Spinal cord (tissue), 10 donors: ENCODE data around the gene HNRNPAB. TPM values are rescaled to one million over a fixed set of nuclear protein-coding genes. Genes with fewer than 3 reads are reported as not detected.

Source experiments
- DNase-seq, 6 donors: peaks; one replicate each; pipeline versions ENCODE4 v3.0.0 to v3.0.0-alpha.2; 2013 to 2015; ENCODE audit warnings: low spot score in 6 of 6, low read depth in 4 of 6
- H3K27ac ChIP-seq: one replicate; pipeline ENCODE4 v1.5.1; 2013; ENCODE audit warnings: low read depth, low read length, control low read depth
- H3K27me3 ChIP-seq: one replicate; pipeline ENCODE4 v1.6.1; 2013; ENCODE audit warnings: low read length; ENCODE audit not compliant: control insufficient read depth, insufficient read depth
- H3K36me3 ChIP-seq: one replicate; pipeline ENCODE4 v1.6.1; 2013; ENCODE audit warnings: low read length; ENCODE audit not compliant: control insufficient read depth, insufficient read depth
- H3K4me1 ChIP-seq: one replicate; pipeline ENCODE4 v1.6.1; 2013; ENCODE audit warnings: low read length; ENCODE audit not compliant: control insufficient read depth, insufficient read depth
- H3K4me3 ChIP-seq: one replicate; pipeline ENCODE4 v1.5.1; 2013; ENCODE audit warnings: low read depth, low read length, control low read depth
- H3K9me3 ChIP-seq: one replicate; pipeline ENCODE4 v1.6.1; 2013; ENCODE audit warnings: low read length; ENCODE audit not compliant: control insufficient read depth, insufficient read depth
- WGBS: methylation state at CpG from one replicate; pipeline ENCODE4 v1.1.5; 2013; ENCODE audit warnings: missing lambda C conversion rate; ENCODE audit not compliant: insufficient coverage; 5-methylcytosine and 5-hydroxymethylcytosine counted together
- polyA plus RNA-seq, 2 donors: library from polyadenylated mRNA; unstranded; fragments of 120-200 nt; gene quantifications; one replicate each; pipeline ENCODE4 v1.2.1, GENCODE V29; 2013; ENCODE audit not compliant: insufficient read length in 2 of 2
- total RNA-seq, 2 donors: library from RNA; depleted of rRNA in 1 of 2; stranded (reverse); fragments of 120-200 nt in 1 of 2; fragments of >200 nt in 1 of 2; gene quantifications; one replicate each; pipeline versions ENCODE4 v1.2.3 to v1.2.4, GENCODE V29; 2013 to 2014
- donor health status: healthy.

The HNRNPAB gene
- total and polyA plus RNA-seq, 4 donors = 30.8 to 128 (median 86.0) TPM

- Histone ChIP-seq H3K4me3 (no peak overlapping the region), H3K4me1 (peaks cover 14% of the 10 kb centered on the region), H3K36me3 (peaks cover 80% of the 10 kb centered on the region), H3K27me3 (no peaks in the 10 kb centered on the region), H3K9me3 (no peaks in the 10 kb centered on the region), H3K27ac (no peak overlapping the region)
- DNase-seq = no peak
- 92% methylated on average over 8 of the region's 8 CpGs for WGBS
Observed at GRCh38 chr5:178209334-178210072, 5.2 kb downstream of the HNRNPAB start.

GRCh38 chr5:178210073-178210535 lies 5.8 kb downstream of the HNRNPAB start:
- H3K27me3 ChIP-seq = no peaks in the 10 kb centered on the region
- no peak overlapping the region for H3K4me3 ChIP-seq
- H3K27ac ChIP-seq = no peak overlapping the region
- 96% methylated on average over 18 of the region's 18 CpGs for WGBS
- DNase-seq = no peak
- H3K4me1 ChIP-seq = peaks cover 14% of the 10 kb centered on the region
- no peaks in the 10 kb centered on the region for H3K9me3 ChIP-seq
- H3K36me3 ChIP-seq = peaks cover 86% of the 10 kb centered on the region

GRCh38 chr5:178210686-178211085 lies 6.4 kb downstream of the HNRNPAB start:
- H3K9me3 ChIP-seq = no peaks in the 10 kb centered on the region
- H3K27ac ChIP-seq = no peak overlapping the region
- WGBS = no CpG with 5 or more reads among the region's 5 CpGs
- no peak overlapping the region for H3K4me3 ChIP-seq
- peaks cover 92% of the 10 kb centered on the region for H3K36me3 ChIP-seq
- H3K4me1 ChIP-seq = peaks cover 14% of the 10 kb centered on the region
- H3K27me3 ChIP-seq = no peaks in the 10 kb centered on the region
- DNase-seq = no peak

GRCh38 chr5:178211095-178212048 lies 7.0 kb downstream of the HNRNPAB start:
- H3K9me3 ChIP-seq = no peaks in the 10 kb centered on the region
- peaks cover 8% of the 10 kb centered on the region for H3K4me1 ChIP-seq
- H3K27ac ChIP-seq = no peak overlapping the region
- no peaks in the 10 kb centered on the region for H3K27me3 ChIP-seq
- H3K36me3 ChIP-seq = peaks cover 94% of the 10 kb centered on the region
- H3K4me3 ChIP-seq = no peak overlapping the region
- DNase-seq = no peak
- 82% methylated on average over 7 of the region's 8 CpGs for WGBS

GRCh38 chr5:178212241-178213002 lies 8.1 kb downstream of the HNRNPAB start:
- Histone ChIP-seq H3K4me3 (no peak overlapping the region), H3K4me1 (no peaks in the 10 kb centered on the region), H3K27ac (no peak overlapping the region), H3K9me3 (no peaks in the 10 kb centered on the region), H3K36me3 (peaks cover 94% of the 10 kb centered on the region), H3K27me3 (no peaks in the 10 kb centered on the region)
- WGBS = 100% methylated on average over 1 of the region's 3 CpGs
- no peak for DNase-seq

- H3K4me3 ChIP-seq = no peak overlapping the region
- no peaks in the 10 kb centered on the region for H3K27me3 ChIP-seq
- H3K9me3 ChIP-seq = no peaks in the 10 kb centered on the region
- no peak overlapping the region for H3K27ac ChIP-seq
- 80% methylated on average over 2 of the region's 4 CpGs for WGBS
- H3K36me3 ChIP-seq = peaks cover 93% of the 10 kb centered on the region
- no peak for DNase-seq
- no peaks in the 10 kb centered on the region for H3K4me1 ChIP-seq
Observed at GRCh38 chr5:178213003-178213461, 8.7 kb downstream of the HNRNPAB start.

GRCh38 chr5:178213748-178214151 lies 9.4 kb downstream of the HNRNPAB start:
- WGBS = 80% methylated on average over 2 of the region's 8 CpGs
- Histone ChIP-seq H3K27ac (no peak overlapping the region), H3K9me3 (no peaks in the 10 kb centered on the region), H3K27me3 (no peaks in the 10 kb centered on the region), H3K36me3 (peaks cover 87% of the 10 kb centered on the region), H3K4me1 (no peaks in the 10 kb centered on the region), H3K4me3 (no peak overlapping the region)
- no peak for DNase-seq

- Histone ChIP-seq H3K36me3 (peaks cover 82% of the 10 kb centered on the region), H3K27me3 (no peaks in the 10 kb centered on the region)
- 92% methylated on average over 4 of the region's 6 CpGs for WGBS
Observed at GRCh38 chr5:178214160-178214803, 9.9 kb downstream of the HNRNPAB start.

More at GRCh38 chr5:178214160-178214803, 9.9 kb downstream of the HNRNPAB start:
- H3K27ac ChIP-seq = no peak overlapping the region
- no peak overlapping the region for H3K4me3 ChIP-seq
- H3K4me1 ChIP-seq = no peaks in the 10 kb centered on the region
- H3K9me3 ChIP-seq = no peaks in the 10 kb centered on the region
- no peak for DNase-seq
